ENCODE data around the gene FOXO6.
A peak's percentile ranks its signal among the peaks of the same experiment; 100 is the strongest.

FOXO6 gene

GRCh38 chr1:41386196-41386663 lies 25.0 kb downstream of the FOXO6 start:
- DNase-seq = no peak

- no peak for DNase-seq
Observed at GRCh38 chr1:41387667-41388091, 26.4 kb downstream of the FOXO6 start.

GRCh38 chr1:41388510-41388909 lies 27.3 kb downstream of the FOXO6 start:
- no peak for DNase-seq

- no peak for DNase-seq
Observed at GRCh38 chr1:41389009-41389408, 27.8 kb downstream of the FOXO6 start.

GRCh38 chr1:41390166-41390565 lies 28.9 kb downstream of the FOXO6 start:
- no peak for DNase-seq

GRCh38 chr1:41390573-41390972 lies 29.3 kb downstream of the FOXO6 start:
- no peak for DNase-seq

GRCh38 chr1:41391834-41392527 lies 30.7 kb downstream of the FOXO6 start:
- DNase-seq = no peak

- no peak for DNase-seq
Observed at GRCh38 chr1:41392528-41392924, 31.3 kb downstream of the FOXO6 start.

- no peak for DNase-seq
Observed at GRCh38 chr1:41393716-41394368, 32.6 kb downstream of the FOXO6 start.

GRCh38 chr1:41394369-41394744 lies 33.1 kb downstream of the FOXO6 start:
- DNase-seq = no peak

GRCh38 chr1:41394959-41395956 lies 34.0 kb downstream of the FOXO6 start:
- DNase-seq = no peak

GRCh38 chr1:41396084-41396483 lies 34.9 kb downstream of the FOXO6 start:
- DNase-seq = no peak

- DNase-seq = no peak
Observed at GRCh38 chr1:41397020-41397419, 35.8 kb downstream of the FOXO6 start.

- no peak for DNase-seq
Observed at GRCh38 chr1:41397753-41398330, 36.6 kb downstream of the FOXO6 start.

GRCh38 chr1:41399145-41399795 lies 38.0 kb downstream of the FOXO6 start:
- no peak for DNase-seq

- DNase-seq = no peak
Observed at GRCh38 chr1:41400225-41400624, 39.0 kb downstream of the FOXO6 start.

- DNase-seq = no peak
Observed at GRCh38 chr1:41401899-41402298, 40.7 kb downstream of the FOXO6 start.

- DNase-seq = peak in 1 of 2 experiments; percentile 13
Observed at GRCh38 chr1:41404308-41404761, 43.1 kb downstream of the FOXO6 start.

GRCh38 chr1:41407664-41408252 lies 46.5 kb downstream of the FOXO6 start:
- DNase-seq = no peak

- no peak for DNase-seq
Observed at GRCh38 chr1:41408691-41409090, 47.5 kb downstream of the FOXO6 start.

GRCh38 chr1:41409825-41410224 lies 48.6 kb downstream of the FOXO6 start:
- DNase-seq = no peak

GRCh38 chr1:41410462-41410861 lies 49.2 kb downstream of the FOXO6 start:
- DNase-seq = no peak
